ENCODE data around the gene ZDHHC21.

Gene ZDHHC21, protein sequence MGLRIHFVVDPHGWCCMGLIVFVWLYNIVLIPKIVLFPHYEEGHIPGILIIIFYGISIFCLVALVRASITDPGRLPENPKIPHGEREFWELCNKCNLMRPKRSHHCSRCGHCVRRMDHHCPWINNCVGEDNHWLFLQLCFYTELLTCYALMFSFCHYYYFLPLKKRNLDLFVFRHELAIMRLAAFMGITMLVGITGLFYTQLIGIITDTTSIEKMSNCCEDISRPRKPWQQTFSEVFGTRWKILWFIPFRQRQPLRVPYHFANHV

GRCh38 chr9:14693251-14693861, at the start of gene ZDHHC21:
TSS of gene ZDHHC21 (minus strand) at chr9:14693432. CDS start at chr9:14674340, 19,092 bp downstream.
- DNase-seq: peak; percentile 55
- in situ Hi-C loops (cut with HindIII; ENCODE audit: low pct_ligation_motif_present, low pct_unique_long_range_greater_than_20kb, low sequenced_read_pairs): no loop called here

DNA sequence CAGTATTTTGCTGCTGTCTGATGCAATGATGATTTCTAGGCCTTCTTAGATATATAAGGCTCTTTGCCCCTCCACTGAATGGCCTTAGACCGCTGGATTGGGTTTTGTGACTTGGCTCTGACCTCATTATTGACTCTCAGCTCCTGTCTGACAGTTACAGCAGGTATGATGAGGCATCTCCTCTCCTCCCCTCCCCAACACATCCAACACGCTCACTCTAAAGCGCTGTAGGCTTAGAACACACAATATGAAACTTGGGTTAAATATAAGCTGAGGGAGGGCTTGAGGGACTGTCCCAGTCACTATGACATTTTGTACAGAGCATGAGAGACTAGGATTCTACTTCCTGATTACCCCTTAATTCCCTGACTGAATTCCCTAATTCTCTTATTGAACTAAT, 48.1 kb upstream of the ZDHHC21 start:
- no peak for DNase-seq
- in situ Hi-C loops (cut with HindIII; ENCODE audit: low pct_ligation_motif_present, low pct_unique_long_range_greater_than_20kb, low sequenced_read_pairs): no loop called here

DNA sequence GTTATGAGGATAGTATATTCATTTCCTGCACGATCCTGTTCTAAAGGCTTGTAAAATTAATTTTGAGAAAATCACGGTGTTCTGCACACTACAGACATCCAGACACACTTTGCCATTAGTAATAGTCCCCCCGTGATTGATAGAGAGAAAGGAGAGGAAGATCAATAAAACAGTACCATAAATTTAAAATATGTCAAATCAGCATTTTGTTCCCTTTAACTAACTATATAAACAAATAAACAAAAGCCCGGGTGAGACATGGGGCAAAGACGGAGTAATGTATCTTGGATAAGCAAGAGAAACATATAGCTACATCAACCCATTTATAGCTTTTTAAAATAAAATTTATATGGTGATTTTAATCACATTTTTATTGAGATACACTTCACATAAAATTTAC, 39.9 kb upstream of the ZDHHC21 start:
- DNase-seq: no peak

DNA sequence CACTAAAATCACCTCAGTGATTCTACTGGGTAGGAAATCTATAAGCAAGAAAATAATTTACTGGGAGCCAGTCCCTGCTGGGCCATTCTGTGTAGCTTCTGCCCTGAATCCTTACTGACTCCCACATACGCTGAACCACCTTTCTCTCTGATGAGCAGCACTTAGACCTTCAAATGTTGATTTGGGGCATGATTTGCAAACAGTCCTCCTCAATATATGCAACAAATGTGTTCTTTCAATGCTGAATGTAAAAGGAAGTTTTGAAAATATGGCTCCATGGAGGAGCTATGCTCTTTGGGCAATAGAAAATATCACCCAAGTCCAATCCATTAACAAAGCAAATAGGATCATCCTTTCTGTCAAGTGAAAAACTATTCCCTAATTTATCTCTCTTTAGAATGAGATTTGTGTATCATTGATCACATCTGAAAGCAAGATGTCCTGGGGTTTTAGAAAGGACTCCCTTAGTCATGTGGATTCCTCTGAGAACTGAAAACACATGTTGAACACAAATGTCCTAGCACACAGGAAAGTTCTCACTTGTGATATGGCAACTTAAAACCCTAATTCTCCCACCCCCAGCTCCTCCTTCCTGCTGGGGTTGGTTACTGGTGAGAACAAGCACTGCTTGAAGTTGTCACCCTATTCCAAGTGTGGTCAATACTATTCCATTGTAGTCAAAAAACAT, 38.2 kb upstream of the ZDHHC21 start:
- no peak for DNase-seq
- in situ Hi-C loops (cut with HindIII; ENCODE audit: low pct_ligation_motif_present, low pct_unique_long_range_greater_than_20kb, low sequenced_read_pairs): no loop called here

More for the DNA sequence above, 39.9 kb upstream of the ZDHHC21 start:
- in situ Hi-C loops (cut with HindIII; ENCODE audit: low pct_ligation_motif_present, low pct_unique_long_range_greater_than_20kb, low sequenced_read_pairs): no loop called here

DNA sequence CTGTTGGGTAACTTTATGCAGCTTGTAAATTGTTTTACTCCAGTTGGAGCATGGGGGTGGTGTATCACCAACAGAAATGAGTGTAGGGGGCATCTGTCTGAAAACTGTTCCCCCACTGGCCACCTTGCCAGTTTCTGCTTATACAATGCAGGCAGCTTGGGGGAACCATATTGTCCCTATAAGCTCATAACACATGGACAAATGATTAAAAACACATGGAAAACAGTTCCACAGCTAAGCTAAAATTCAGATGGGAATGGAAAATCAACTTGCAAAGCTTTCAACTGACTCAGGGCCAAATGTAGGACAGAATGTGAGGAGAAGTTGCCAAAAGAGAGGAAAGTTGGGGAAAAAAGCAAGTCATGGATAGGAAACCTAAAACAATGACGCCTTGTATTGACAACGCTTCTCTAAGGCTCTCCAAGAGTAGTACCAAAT, 37.2 kb upstream of the ZDHHC21 start:
- in situ Hi-C loops (cut with HindIII; ENCODE audit: low pct_ligation_motif_present, low pct_unique_long_range_greater_than_20kb, low sequenced_read_pairs): no loop called here

DNA sequence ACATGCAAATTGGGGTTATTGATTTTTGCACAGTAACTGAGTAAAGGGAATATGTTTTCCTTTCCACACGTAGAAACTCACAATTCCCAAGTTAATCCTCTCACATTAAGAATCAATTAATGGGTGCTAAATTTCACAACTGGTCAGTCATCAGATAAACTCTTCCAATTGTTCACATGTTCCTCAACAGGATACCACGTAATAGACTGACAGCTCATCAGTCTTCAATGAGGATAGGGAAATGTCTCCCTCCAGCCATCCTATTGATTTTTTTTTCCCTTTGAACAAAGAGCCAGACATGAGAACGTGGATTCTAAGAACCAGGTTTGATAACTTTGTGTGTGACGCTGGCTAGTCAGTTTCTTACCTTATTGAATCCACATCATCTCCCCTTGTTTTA, 30.1 kb upstream of the ZDHHC21 start:
- no peak for DNase-seq
- in situ Hi-C loops (cut with HindIII; ENCODE audit: low pct_ligation_motif_present, low pct_unique_long_range_greater_than_20kb, low sequenced_read_pairs): no loop called here

More for the DNA sequence above, 37.2 kb upstream of the ZDHHC21 start:
- DNase-seq: no peak

DNA sequence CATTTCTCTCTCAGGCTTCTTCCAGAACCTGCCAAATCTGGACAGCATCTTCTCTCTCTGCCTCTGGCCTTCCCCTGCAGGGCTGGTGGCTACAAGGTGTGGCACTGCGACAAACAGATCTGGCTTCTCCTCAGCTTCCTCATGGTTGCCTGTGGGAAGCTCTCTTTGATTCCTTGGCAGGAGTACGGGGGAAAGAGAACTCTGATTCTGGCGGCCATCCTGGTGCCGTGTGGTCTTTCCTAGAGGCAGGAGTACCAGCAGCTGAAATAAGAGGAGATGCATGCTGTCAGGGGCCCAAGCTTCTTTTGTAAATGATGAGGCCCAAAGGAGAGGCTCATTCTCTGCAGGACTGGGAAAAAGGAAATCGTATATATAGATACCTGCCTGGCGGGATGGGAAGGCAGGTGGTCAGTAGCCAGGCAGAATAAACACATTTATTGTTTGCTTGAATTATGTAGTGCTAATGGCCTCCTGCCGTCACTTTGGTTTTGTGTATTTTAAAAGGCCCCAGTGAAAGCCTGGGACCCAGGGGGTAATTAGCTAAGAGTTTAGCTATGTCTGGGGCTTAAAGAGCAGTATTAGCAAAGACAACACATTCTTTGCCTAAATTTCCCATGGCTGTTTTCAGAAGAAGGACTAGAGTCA, 29.3 kb upstream of the ZDHHC21 start, which contains the start of gene CER1:
CER1 (minus strand) TSS at position 343 of the 645 bp plus-strand sequence; CDS start at position 282, 61 bp downstream.
- DNase-seq: no peak
- in situ Hi-C loops (cut with HindIII; ENCODE audit: low pct_ligation_motif_present, low pct_unique_long_range_greater_than_20kb, low sequenced_read_pairs): no loop called here

- DNase-seq: no peak
- in situ Hi-C loops (cut with HindIII; ENCODE audit: low pct_ligation_motif_present, low pct_unique_long_range_greater_than_20kb, low sequenced_read_pairs): no loop called here
These were observed 26.1 kb upstream of the ZDHHC21 start for GRCh38 chr9:14719231-14719923.

DNA sequence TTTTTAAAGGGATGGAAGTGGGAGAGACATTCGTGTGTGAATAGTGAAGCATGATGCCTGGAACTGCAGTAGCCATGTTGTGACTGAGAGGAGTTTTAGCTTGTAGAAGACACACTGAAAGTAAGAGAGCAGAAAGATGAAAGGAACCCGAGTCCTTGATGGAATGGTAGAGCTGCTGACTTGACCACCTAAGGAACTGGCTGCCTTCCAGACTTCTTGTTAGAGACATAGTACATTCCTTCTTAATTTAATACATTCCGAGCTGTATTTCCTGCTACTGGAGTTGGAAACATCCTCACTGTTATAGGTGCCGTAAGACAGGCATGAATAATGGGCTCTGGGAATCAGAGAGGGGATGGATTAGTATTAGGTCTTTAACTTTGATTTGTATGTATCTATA, 21.9 kb upstream of the ZDHHC21 start:
- in situ Hi-C loops (cut with HindIII; ENCODE audit: low pct_ligation_motif_present, low pct_unique_long_range_greater_than_20kb, low sequenced_read_pairs): no loop called here
- no peak for DNase-seq

- no peak for DNase-seq
- in situ Hi-C loops (cut with HindIII; ENCODE audit: low pct_ligation_motif_present, low pct_unique_long_range_greater_than_20kb, low sequenced_read_pairs): no loop called here
These were observed 20.0 kb upstream of the ZDHHC21 start for GRCh38 chr9:14713187-14713767.

GRCh38 chr9:14710804-14711203, 17.6 kb upstream of the ZDHHC21 start:
- DNase-seq: no peak
- in situ Hi-C loops (cut with HindIII; ENCODE audit: low pct_ligation_motif_present, low pct_unique_long_range_greater_than_20kb, low sequenced_read_pairs): no loop called here

GRCh38 chr9:14706530-14707140, 13.4 kb upstream of the ZDHHC21 start:
- in situ Hi-C loops (cut with HindIII; ENCODE audit: low pct_ligation_motif_present, low pct_unique_long_range_greater_than_20kb, low sequenced_read_pairs): no loop called here
- no peak for DNase-seq

GRCh38 chr9:14705079-14705478, 11.8 kb upstream of the ZDHHC21 start:
- DNase-seq: no peak
- in situ Hi-C loops (cut with HindIII; ENCODE audit: low pct_ligation_motif_present, low pct_unique_long_range_greater_than_20kb, low sequenced_read_pairs): no loop called here

DNA sequence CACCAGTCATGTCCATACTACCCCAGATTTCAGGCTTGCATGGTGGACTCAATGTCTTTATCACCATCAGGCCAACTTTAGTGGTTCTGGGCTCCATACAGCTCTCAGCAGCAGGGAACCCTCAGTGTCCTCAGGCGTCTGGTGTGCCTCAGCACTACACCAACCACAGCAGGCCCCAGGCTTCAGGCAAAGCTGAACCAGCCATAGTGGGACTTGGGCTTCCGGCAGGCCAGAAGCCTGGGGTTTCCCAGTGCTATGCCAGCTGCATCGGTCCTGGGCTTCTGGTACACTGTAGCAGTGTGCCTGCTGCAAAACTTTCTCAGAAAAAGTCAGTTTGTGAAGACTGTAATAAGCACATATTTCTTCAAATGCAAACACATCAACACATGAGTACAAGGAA, 11.0 kb upstream of the ZDHHC21 start:
- no peak for DNase-seq
- in situ Hi-C loops (cut with HindIII; ENCODE audit: low pct_ligation_motif_present, low pct_unique_long_range_greater_than_20kb, low sequenced_read_pairs): no loop called here

DNA sequence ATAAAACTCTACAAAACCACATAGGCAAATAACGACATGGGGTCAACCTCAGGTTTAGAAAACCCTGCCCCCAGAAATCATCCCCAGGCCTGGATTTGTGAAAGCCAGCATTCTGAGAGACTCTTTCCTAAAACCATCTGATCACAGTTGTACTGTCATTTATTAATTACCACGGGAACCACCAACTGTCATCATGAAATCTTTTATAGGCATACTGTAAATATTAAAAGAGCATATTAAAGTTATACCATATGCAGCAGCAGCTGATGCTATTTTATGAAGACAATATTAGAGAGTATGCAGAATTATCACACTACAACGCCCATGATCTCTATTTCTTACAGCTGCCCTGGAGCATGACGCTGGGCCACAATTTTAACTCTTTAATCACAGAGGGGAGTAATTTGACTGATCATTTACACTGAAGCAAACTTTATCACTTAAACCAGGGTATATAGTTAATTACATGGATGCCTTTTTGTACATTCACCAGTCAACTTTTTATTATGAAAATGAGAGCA, 9.0 kb upstream of the ZDHHC21 start:
- in situ Hi-C loops (cut with HindIII; ENCODE audit: low pct_ligation_motif_present, low pct_unique_long_range_greater_than_20kb, low sequenced_read_pairs): no loop called here
- DNase-seq: no peak

- in situ Hi-C loops (cut with HindIII; ENCODE audit: low pct_ligation_motif_present, low pct_unique_long_range_greater_than_20kb, low sequenced_read_pairs): no loop called here
These were observed 572 bp downstream of the ZDHHC21 start for GRCh38 chr9:14692470-14693250.

More at GRCh38 chr9:14692470-14693250, 572 bp downstream of the ZDHHC21 start:
- peak; percentile 22 for DNase-seq

Measured in ACHN (cell line).